Sigmoid colon (tissue), 4 donors: Measurements from ENCODE around the gene SLC38A7.

Experiments
- EP300 ChIP-seq, 4 donors: sonication (generic); formaldehyde crosslinking; IDR thresholded peaks; one replicate each; pipeline ENCODE4 v1.6.1; 2017; ENCODE audit warnings: antibody characterized with exemption in 4 of 4
- POLR2A ChIP-seq, 2 donors: fragments of 450-650 bp; IDR thresholded peaks; one replicate each; pipeline ENCODE4 v1.6.1; 2016; ENCODE audit warnings: antibody characterized with exemption in 2 of 2, mild to moderate bottlenecking in 2 of 2, moderate library complexity in 2 of 2
- TF ChIP-seq, protein P1 (sequence below), 4 experiments: fragments of 450-650 bp in 3 of 4; fragments of 200-600 bp in 1 of 4; IDR thresholded peaks; one replicate each; pipeline ENCODE4 v1.5.1; 2016 to 2019; ENCODE audit warnings: antibody characterized with exemption in 4 of 4, mild to moderate bottlenecking in 3 of 4, moderate library complexity in 2 of 4

- TF ChIP-seq, protein P1, sequence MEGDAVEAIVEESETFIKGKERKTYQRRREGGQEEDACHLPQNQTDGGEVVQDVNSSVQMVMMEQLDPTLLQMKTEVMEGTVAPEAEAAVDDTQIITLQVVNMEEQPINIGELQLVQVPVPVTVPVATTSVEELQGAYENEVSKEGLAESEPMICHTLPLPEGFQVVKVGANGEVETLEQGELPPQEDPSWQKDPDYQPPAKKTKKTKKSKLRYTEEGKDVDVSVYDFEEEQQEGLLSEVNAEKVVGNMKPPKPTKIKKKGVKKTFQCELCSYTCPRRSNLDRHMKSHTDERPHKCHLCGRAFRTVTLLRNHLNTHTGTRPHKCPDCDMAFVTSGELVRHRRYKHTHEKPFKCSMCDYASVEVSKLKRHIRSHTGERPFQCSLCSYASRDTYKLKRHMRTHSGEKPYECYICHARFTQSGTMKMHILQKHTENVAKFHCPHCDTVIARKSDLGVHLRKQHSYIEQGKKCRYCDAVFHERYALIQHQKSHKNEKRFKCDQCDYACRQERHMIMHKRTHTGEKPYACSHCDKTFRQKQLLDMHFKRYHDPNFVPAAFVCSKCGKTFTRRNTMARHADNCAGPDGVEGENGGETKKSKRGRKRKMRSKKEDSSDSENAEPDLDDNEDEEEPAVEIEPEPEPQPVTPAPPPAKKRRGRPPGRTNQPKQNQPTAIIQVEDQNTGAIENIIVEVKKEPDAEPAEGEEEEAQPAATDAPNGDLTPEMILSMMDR (IDR thresholded peaks at IDR 0.05), result no peak
- TF ChIP-seq POLR2A (IDR thresholded peaks at IDR 0.05) (no peak), EP300 (IDR thresholded peaks at IDR 0.05) (no peak)
Observed at GRCh38 chr16:58656899-58657298, 27.7 kb downstream of the SLC38A7 start.
